ENCODE results near the gene WNT2. TPM values are rescaled to one million over a fixed set of nuclear protein-coding genes. Genes with fewer than 3 reads are reported as not detected.
"Not testable (repeated sequence)": the region's sequence is repeated elsewhere in the genome, so short reads cannot be mapped to it uniquely, and the experiment has no call there.

WNT2 gene
- total RNA-seq, 1 experiment from 2014 or later, result not detected

GRCh38 chr7:117249696-117250095, 73.2 kb downstream of the WNT2 start:
- DNase-seq, result no peak
- CTCF ChIA-PET, result no interaction called here
- Histone ChIP-seq H3K9me3 (peaks cover 17% of the 10 kb centered on the region), H3K4me1 (0 out of 2 replicates have a peak, but pooled peaks cover 5% of the 10 kb centered on the region), H3K27me3 (replicated peaks; ENCODE audit: control insufficient read depth, insufficient read depth, low read length) (no peaks in the 10 kb centered on the region), H3K36me3 (ENCODE audit: control insufficient read depth, insufficient read depth, low read length) (no peaks in the 10 kb centered on the region), H3K4me3 (ENCODE audit: low read depth, low read length) (no peak overlapping the region)
- no peaks in the 10 kb centered on the region for H3K36me3 Mint-ChIP-seq (ENCODE audit: insufficient read depth, unreplicated experiment)
- H3K27me3 Mint-ChIP-seq (ENCODE audit: insufficient read depth, unreplicated experiment), result peaks cover 4% of the 10 kb centered on the region
- intact Hi-C loops (cut with micrococcal nuclease; ENCODE audit: unreplicated experiment), result loop anchor here (5.0 kb wide), 1 partner anchor 37 kb away; no protein-coding TSS in a partner anchor
- H3K9me3 Mint-ChIP-seq (ENCODE audit: unreplicated experiment), result peaks cover 22% of the 10 kb centered on the region
- no TSS peak for BruUV-seq (replicated peaks)
- TF ChIP-seq CTCF (IDR thresholded peaks at IDR 0.05; ENCODE audit: insufficient read depth in 1 of 2, low read depth in 1 of 2, low read length in 1 of 2, severe bottlenecking in 1 of 2, unreplicated experiment in 1 of 2), result no peak
- H3K27ac Mint-ChIP-seq (ENCODE audit: unreplicated experiment), result no peak overlapping the region
- no peak overlapping the region for H3K4me3 Mint-ChIP-seq (ENCODE audit: unreplicated experiment)
- POLR2A ChIA-PET, result no interaction called here
- no peaks in the 10 kb centered on the region for H3K4me1 Mint-ChIP-seq (ENCODE audit: low read depth, unreplicated experiment)

GRCh38 chr7:117248829-117249228, 74.0 kb downstream of the WNT2 start:
- H3K4me3 ChIP-seq (ENCODE audit: low read depth, low read length), result no peak overlapping the region
- no peaks in the 10 kb centered on the region for H3K36me3 ChIP-seq (ENCODE audit: control insufficient read depth, insufficient read depth, low read length)
- peaks cover 21% of the 10 kb centered on the region for H3K9me3 ChIP-seq
- Mint-ChIP-seq H3K36me3 (ENCODE audit: insufficient read depth, unreplicated experiment) (no peaks in the 10 kb centered on the region), H3K4me3 (ENCODE audit: unreplicated experiment) (no peak overlapping the region), H3K27me3 (ENCODE audit: insufficient read depth, unreplicated experiment) (peaks cover 4% of the 10 kb centered on the region), H3K27ac (ENCODE audit: unreplicated experiment) (no peak overlapping the region), H3K4me1 (ENCODE audit: low read depth, unreplicated experiment) (no peaks in the 10 kb centered on the region), H3K9me3 (ENCODE audit: unreplicated experiment) (peaks cover 22% of the 10 kb centered on the region)
- H3K4me1 ChIP-seq, result 0 out of 2 replicates have a peak, but pooled peaks cover 5% of the 10 kb centered on the region
- intact Hi-C loops (cut with micrococcal nuclease; ENCODE audit: unreplicated experiment), result no loop called here
- no peak for DNase-seq
- CTCF ChIA-PET, result no interaction called here
- no TSS peak for BruUV-seq (replicated peaks)
- H3K27me3 ChIP-seq (replicated peaks; ENCODE audit: control insufficient read depth, insufficient read depth, low read length), result no peaks in the 10 kb centered on the region
- POLR2A ChIA-PET, result no interaction called here
- no peak for TF ChIP-seq CTCF (IDR thresholded peaks at IDR 0.05; ENCODE audit: insufficient read depth in 1 of 2, low read depth in 1 of 2, low read length in 1 of 2, severe bottlenecking in 1 of 2, unreplicated experiment in 1 of 2)

GRCh38 chr7:117247809-117248208, 75.0 kb downstream of the WNT2 start:
- Histone ChIP-seq H3K4me1 (no peaks in the 10 kb centered on the region), H3K36me3 (ENCODE audit: control insufficient read depth, insufficient read depth, low read length) (no peaks in the 10 kb centered on the region), H3K27me3 (replicated peaks; ENCODE audit: control insufficient read depth, insufficient read depth, low read length) (no peaks in the 10 kb centered on the region), H3K4me3 (ENCODE audit: low read depth, low read length) (no peak overlapping the region), H3K9me3 (peaks cover 21% of the 10 kb centered on the region)
- POLR2A ChIA-PET, result no interaction called here
- CTCF ChIA-PET, result no interaction called here
- Mint-ChIP-seq H3K9me3 (ENCODE audit: unreplicated experiment) (peaks cover 22% of the 10 kb centered on the region), H3K27me3 (ENCODE audit: insufficient read depth, unreplicated experiment) (peaks cover 4% of the 10 kb centered on the region), H3K4me1 (ENCODE audit: low read depth, unreplicated experiment) (no peaks in the 10 kb centered on the region), H3K4me3 (ENCODE audit: unreplicated experiment) (no peak overlapping the region), H3K27ac (ENCODE audit: unreplicated experiment) (no peak overlapping the region), H3K36me3 (ENCODE audit: insufficient read depth, unreplicated experiment) (no peaks in the 10 kb centered on the region)
- TF ChIP-seq CTCF (IDR thresholded peaks at IDR 0.05; ENCODE audit: insufficient read depth in 1 of 2, low read depth in 1 of 2, low read length in 1 of 2, severe bottlenecking in 1 of 2, unreplicated experiment in 1 of 2), result no peak
- DNase-seq, result no peak
- intact Hi-C loops (cut with micrococcal nuclease; ENCODE audit: unreplicated experiment), result no loop called here
- no TSS peak for BruUV-seq (replicated peaks)

- H3K9me3 ChIP-seq, result peaks cover 21% of the 10 kb centered on the region
- intact Hi-C loops (cut with micrococcal nuclease; ENCODE audit: unreplicated experiment); H3K4me1 Mint-ChIP-seq (ENCODE audit: low read depth, unreplicated experiment); H3K27ac Mint-ChIP-seq (ENCODE audit: unreplicated experiment); H3K4me3 Mint-ChIP-seq (ENCODE audit: unreplicated experiment); H3K4me3 ChIP-seq (ENCODE audit: low read depth, low read length); H3K4me1 ChIP-seq; DNase-seq; BruUV-seq (replicated peaks); POLR2A ChIA-PET; CTCF ChIA-PET; H3K36me3 ChIP-seq (ENCODE audit: control insufficient read depth, insufficient read depth, low read length); H3K27me3 Mint-ChIP-seq (ENCODE audit: insufficient read depth, unreplicated experiment); H3K36me3 Mint-ChIP-seq (ENCODE audit: insufficient read depth, unreplicated experiment); H3K27me3 ChIP-seq (replicated peaks; ENCODE audit: control insufficient read depth, insufficient read depth, low read length): not testable (repeated sequence)
- peaks cover 13% of the 10 kb centered on the region for H3K9me3 Mint-ChIP-seq (ENCODE audit: unreplicated experiment)
Measured at GRCh38 chr7:117245703-117246102, 77.2 kb downstream of the WNT2 start.

All from Caco-2 (cell line).